DOHH2 (cell line): ENCODE results near the gene HTRA3.

Experiments used
- H3F3A ChIP-seq: fragments of 200-600 bp; sonication (generic), shearing (Covaris generic); 2 replicates; pipeline ENCODE4 v1.6.0; 2016; ENCODE audit warnings: antibody characterized with exemption, mild to moderate bottlenecking; ENCODE audit not compliant: control insufficient read depth, insufficient read depth
- H3K27ac ChIP-seq: fragments of 200-600 bp; sonication (generic); 2 replicates; pipeline ENCODE4 v1.5.1; 2014; ENCODE audit warnings: low read depth, mild to moderate bottlenecking, low read length, moderate library complexity
- H3K27me3 ChIP-seq: fragments of 200-600 bp; sonication (generic); 2 replicates; pipeline ENCODE4 v1.6.1; 2014; ENCODE audit warnings: mild to moderate bottlenecking, low read length, mixed read lengths; ENCODE audit not compliant: control insufficient read depth
- H3K36me3 ChIP-seq: fragments of 200-600 bp; sonication (generic); 2 replicates; pipeline ENCODE4 v1.6.1; 2014; ENCODE audit warnings: mild to moderate bottlenecking, low read length, moderate library complexity, mixed read lengths; ENCODE audit not compliant: control insufficient read depth
- H3K4me1 ChIP-seq: fragments of 200-600 bp; sonication (generic); 2 replicates; pipeline ENCODE4 v1.6.1; 2014; ENCODE audit warnings: mild to moderate bottlenecking, low read length, mixed read lengths; ENCODE audit not compliant: control insufficient read depth
- H3K4me2 ChIP-seq: fragments of 200-600 bp; sonication (generic); 2 replicates; pipeline ENCODE4 v1.6.0; 2014; ENCODE audit warnings: mild to moderate bottlenecking, low read length, moderate library complexity
- H3K4me3 ChIP-seq: fragments of 200-600 bp; sonication (generic); 2 replicates; pipeline ENCODE4 v1.5.1; 2014; ENCODE audit warnings: mild to moderate bottlenecking, low read length, mixed read lengths
- H3K79me2 ChIP-seq: fragments of 200-600 bp; sonication (generic); 2 replicates; pipeline ENCODE4 v1.6.1; 2014; ENCODE audit warnings: mild to moderate bottlenecking, low read length, mixed read lengths; ENCODE audit not compliant: control insufficient read depth
- H3K9me2 ChIP-seq: fragments of 200-600 bp; sonication (generic); replicated peaks from 2 replicates; pipeline ENCODE4 v1.6.1; 2014; ENCODE audit warnings: mild to moderate bottlenecking, low read length, mixed read lengths; ENCODE audit not compliant: control insufficient read depth
- H3K9me3 ChIP-seq: fragments of 200-600 bp; sonication (generic); 2 replicates; pipeline ENCODE4 v1.6.1; 2014; ENCODE audit warnings: antibody characterized with exemption, low read length, mixed read lengths; ENCODE audit not compliant: control insufficient read depth, insufficient read depth
- H4K20me1 ChIP-seq: fragments of 200-600 bp; sonication (generic); 2 replicates; pipeline ENCODE4 v1.6.0; 2014; ENCODE audit warnings: low read depth, mild to moderate bottlenecking, antibody characterized with exemption, low read length, moderate library complexity; ENCODE audit not compliant: control insufficient read depth, insufficient read depth
- CTCF ChIP-seq: fragments of 200-600 bp; sonication (generic); IDR thresholded peaks from one replicate; pipeline ENCODE4 v1.5.1; 2014; ENCODE audit warnings: antibody characterized with exemption, mild to moderate bottlenecking, low read depth, low read length; ENCODE audit not compliant: poor library complexity, severe bottlenecking
- EZH2phosphoT487 ChIP-seq: fragments of 200-600 bp; sonication (generic); IDR thresholded peaks from 2 replicates; pipeline ENCODE4 v1.6.1; 2017; ENCODE audit warnings: borderline replicate concordance, mild to moderate bottlenecking, antibody characterized with exemption, low read length, moderate library complexity, mixed read lengths

The HTRA3 gene

GRCh38 chr4:8232748-8233147, 36.8 kb upstream of the HTRA3 start:
- Histone ChIP-seq H3K4me3 (no peak overlapping the region), H3K36me3 (peaks cover 75% of the 10 kb centered on the region), H3K27me3 (no peaks in the 10 kb centered on the region), H3K4me1 (peaks cover 52% of the 10 kb centered on the region), H4K20me1 (no peaks in the 10 kb centered on the region), H3K9me2 (no peaks in the 10 kb centered on the region), H3F3A (peaks cover 6% of the 10 kb centered on the region), H3K4me2 (no peak overlapping the region), H3K79me2 (peaks cover 20% of the 10 kb centered on the region), H3K27ac (no peak overlapping the region), H3K9me3 (no peaks in the 10 kb centered on the region)
- TF ChIP-seq CTCF (no peak), EZH2phosphoT487 (no peak)

- Histone ChIP-seq H4K20me1 (no peaks in the 10 kb centered on the region), H3K27me3 (no peaks in the 10 kb centered on the region), H3K79me2 (peaks cover 11% of the 10 kb centered on the region), H3K9me3 (no peaks in the 10 kb centered on the region), H3K4me1 (peaks cover 52% of the 10 kb centered on the region), H3K4me3 (no peak overlapping the region), H3K9me2 (no peaks in the 10 kb centered on the region), H3K4me2 (no peak overlapping the region), H3F3A (peaks cover 6% of the 10 kb centered on the region), H3K27ac (no peak overlapping the region), H3K36me3 (peaks cover 75% of the 10 kb centered on the region)
- TF ChIP-seq CTCF (no peak), EZH2phosphoT487 (no peak)
These were observed 35.7 kb upstream of the HTRA3 start for GRCh38 chr4:8233672-8234484.

- Histone ChIP-seq H4K20me1 (no peaks in the 10 kb centered on the region), H3K79me2 (peaks cover 9% of the 10 kb centered on the region), H3F3A (peaks cover 6% of the 10 kb centered on the region), H3K27ac (no peak overlapping the region), H3K4me1 (peaks cover 45% of the 10 kb centered on the region), H3K36me3 (peaks cover 83% of the 10 kb centered on the region), H3K9me3 (no peaks in the 10 kb centered on the region), H3K4me3 (no peak overlapping the region), H3K4me2 (no peak overlapping the region), H3K27me3 (no peaks in the 10 kb centered on the region), H3K9me2 (no peaks in the 10 kb centered on the region)
- no peak for TF ChIP-seq CTCF
- TF ChIP-seq EZH2phosphoT487 = no peak
These were observed 34.8 kb upstream of the HTRA3 start for GRCh38 chr4:8234715-8235114.
